ENCODE data around the gene OR6B3. TPM values are rescaled to one million over a fixed set of nuclear protein-coding genes. Genes with fewer than 3 reads are reported as not detected.

Gene OR6B3
- not detected for polyA plus RNA-seq (ENCODE audit: insufficient read length in 4 of 4)

- DNase-seq (ENCODE audit: low read depth in 4 of 4, low spot score in 2 of 4), result no peak
Measured at GRCh38 chr2:240053173-240054155, at the start of gene OR6B3. OR6B3 (minus strand) TSS chr2:240053521.

GRCh38 chr2:240098349-240098748 is 45.0 kb upstream of the OR6B3 start:
- DNase-seq (ENCODE audit: low read depth in 4 of 4, low spot score in 2 of 4), result no peak

GRCh38 chr2:240095556-240096523 is 42.5 kb upstream of the OR6B3 start:
- DNase-seq (ENCODE audit: low read depth in 4 of 4, low spot score in 2 of 4), result no peak

GRCh38 chr2:240089306-240089705 is 36.0 kb upstream of the OR6B3 start:
- no peak for DNase-seq (ENCODE audit: low read depth in 4 of 4, low spot score in 2 of 4)

GRCh38 chr2:240086563-240086962 is 33.2 kb upstream of the OR6B3 start:
- DNase-seq (ENCODE audit: low read depth in 4 of 4, low spot score in 2 of 4), result no peak

- DNase-seq (ENCODE audit: low read depth in 4 of 4, low spot score in 2 of 4), result no peak
Measured at GRCh38 chr2:240078631-240079030, 25.3 kb upstream of the OR6B3 start.

- no peak for DNase-seq (ENCODE audit: low read depth in 4 of 4, low spot score in 2 of 4)
Measured at GRCh38 chr2:240077442-240077841, 24.1 kb upstream of the OR6B3 start.

- no peak for DNase-seq (ENCODE audit: low read depth in 4 of 4, low spot score in 2 of 4)
Measured at GRCh38 chr2:240074545-240074944, 21.2 kb upstream of the OR6B3 start.

GRCh38 chr2:240070907-240071306 is 17.6 kb upstream of the OR6B3 start:
- DNase-seq (ENCODE audit: low read depth in 4 of 4, low spot score in 2 of 4), result no peak

GRCh38 chr2:240069829-240070228 is 16.5 kb upstream of the OR6B3 start:
- DNase-seq (ENCODE audit: low read depth in 4 of 4, low spot score in 2 of 4), result no peak

- DNase-seq (ENCODE audit: low read depth in 4 of 4, low spot score in 2 of 4), result no peak
Measured at GRCh38 chr2:240068193-240068592, 14.9 kb upstream of the OR6B3 start.

- DNase-seq (ENCODE audit: low read depth in 4 of 4, low spot score in 2 of 4), result no peak
Measured at GRCh38 chr2:240066489-240066888, 13.2 kb upstream of the OR6B3 start.

GRCh38 chr2:240064898-240065297 is 11.6 kb upstream of the OR6B3 start:
- no peak for DNase-seq (ENCODE audit: low read depth in 4 of 4, low spot score in 2 of 4)

- DNase-seq (ENCODE audit: low read depth in 4 of 4, low spot score in 2 of 4), result peak in 1 of 4 donors; percentile 25
Measured at GRCh38 chr2:240060977-240061591, 7.8 kb upstream of the OR6B3 start.

GRCh38 chr2:240056678-240057077 is 3.4 kb upstream of the OR6B3 start:
- DNase-seq (ENCODE audit: low read depth in 4 of 4, low spot score in 2 of 4), result no peak

GRCh38 chr2:240055177-240055917 is 2.0 kb upstream of the OR6B3 start:
- no peak for DNase-seq (ENCODE audit: low read depth in 4 of 4, low spot score in 2 of 4)

- DNase-seq (ENCODE audit: low read depth in 4 of 4, low spot score in 2 of 4), result no peak
Measured at GRCh38 chr2:240052524-240052923, 797 bp downstream of the OR6B3 start.

GRCh38 chr2:240051697-240052096 is 1.6 kb downstream of the OR6B3 start:
- no peak for DNase-seq (ENCODE audit: low read depth in 4 of 4, low spot score in 2 of 4)

- DNase-seq (ENCODE audit: low read depth in 4 of 4, low spot score in 2 of 4), result no peak
Measured at GRCh38 chr2:240050278-240050677, 3.0 kb downstream of the OR6B3 start.

GRCh38 chr2:240048237-240048636 is 5.1 kb downstream of the OR6B3 start:
- no peak for DNase-seq (ENCODE audit: low read depth in 4 of 4, low spot score in 2 of 4)

Measured in left renal cortex interstitium (tissue), 4 donors.